Cardiac muscle cell (in vitro differentiated cells and primary cell): Measurements from ENCODE around the gene GCH1. TPM values are rescaled to one million over a fixed set of nuclear protein-coding genes. Genes with fewer than 3 reads are reported as not detected.
"Not testable (repeated sequence)": the region's sequence is repeated elsewhere in the genome, so short reads cannot be mapped to it uniquely, and the experiment has no call there.

Source experiments
- DNase-seq, 2 donors: peaks; one replicate each; pipeline versions ENCODE4 v3.0.0 to v3.0.0-alpha.2; 2010 to 2017; ENCODE audit warnings: low read depth in 1 of 2, low spot score in 1 of 2
- H3K27ac ChIP-seq: fragments of 200-600 bp; sonication (generic); 2 replicates; pipeline ENCODE4 v1.5.1; 2016
- H3K27me3 ChIP-seq: fragments of 200-600 bp; sonication (generic); 2 replicates; pipeline ENCODE4 v1.6.0; 2016; ENCODE audit warnings: control low read depth
- H3K36me3 ChIP-seq: fragments of 200-600 bp; sonication (generic); 2 replicates; pipeline ENCODE4 v1.5.1; 2016; ENCODE audit warnings: control low read depth
- H3K4me1 ChIP-seq: fragments of 200-600 bp; sonication (generic); 2 replicates; pipeline ENCODE4 v1.8.1; 2017; ENCODE audit warnings: low read depth, mild to moderate bottlenecking, mixed run types
- H3K4me3 ChIP-seq: fragments of 200-600 bp; sonication (generic); 2 replicates; pipeline ENCODE4 v1.5.1; 2016; ENCODE audit warnings: mild to moderate bottlenecking
- H3K9me3 ChIP-seq: fragments of 200-600 bp; sonication (generic); 2 replicates; pipeline ENCODE4 v1.5.1; 2017; ENCODE audit warnings: low read depth, mild to moderate bottlenecking, control low read depth
- polyA plus RNA-seq: library from polyadenylated mRNA; unstranded; fragments of >200 nt; fragmentation: Nextera tagmentation; extraction: Ambion mirVana; gene quantifications from 2 replicates; pipeline ENCODE4 v1.2.1, GENCODE V29; 2016
- total RNA-seq: library from RNA; depleted of rRNA; stranded (reverse); fragments of >200 nt; gene quantifications from 2 replicates; pipeline ENCODE4 v1.2.3, GENCODE V29; 2016
- TF ChIP-seq, protein P1 (sequence below): IDR thresholded peaks from 2 replicates; pipeline ENCODE4 v1.5.1; 2012; ENCODE audit warnings: low read depth, mild to moderate bottlenecking, low read length

Gene GCH1
- total and polyA plus RNA-seq, 2 experiments from 2014 or later: 3.0 to 3.5 TPM

- Histone ChIP-seq H3K4me3 (no peak overlapping the region), H3K27ac (no peak overlapping the region), H3K9me3 (no peaks in the 10 kb centered on the region), H3K36me3 (no peaks in the 10 kb centered on the region), H3K4me1 (no peaks in the 10 kb centered on the region), H3K27me3 (peaks cover 9% of the 10 kb centered on the region)
- TF ChIP-seq, protein P1, sequence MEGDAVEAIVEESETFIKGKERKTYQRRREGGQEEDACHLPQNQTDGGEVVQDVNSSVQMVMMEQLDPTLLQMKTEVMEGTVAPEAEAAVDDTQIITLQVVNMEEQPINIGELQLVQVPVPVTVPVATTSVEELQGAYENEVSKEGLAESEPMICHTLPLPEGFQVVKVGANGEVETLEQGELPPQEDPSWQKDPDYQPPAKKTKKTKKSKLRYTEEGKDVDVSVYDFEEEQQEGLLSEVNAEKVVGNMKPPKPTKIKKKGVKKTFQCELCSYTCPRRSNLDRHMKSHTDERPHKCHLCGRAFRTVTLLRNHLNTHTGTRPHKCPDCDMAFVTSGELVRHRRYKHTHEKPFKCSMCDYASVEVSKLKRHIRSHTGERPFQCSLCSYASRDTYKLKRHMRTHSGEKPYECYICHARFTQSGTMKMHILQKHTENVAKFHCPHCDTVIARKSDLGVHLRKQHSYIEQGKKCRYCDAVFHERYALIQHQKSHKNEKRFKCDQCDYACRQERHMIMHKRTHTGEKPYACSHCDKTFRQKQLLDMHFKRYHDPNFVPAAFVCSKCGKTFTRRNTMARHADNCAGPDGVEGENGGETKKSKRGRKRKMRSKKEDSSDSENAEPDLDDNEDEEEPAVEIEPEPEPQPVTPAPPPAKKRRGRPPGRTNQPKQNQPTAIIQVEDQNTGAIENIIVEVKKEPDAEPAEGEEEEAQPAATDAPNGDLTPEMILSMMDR: no peak
- DNase-seq: no peak
These were observed 3.4 kb upstream of the GCH1 start for GRCh38 chr14:54906075-54906474.

- H3K27ac ChIP-seq: no peak overlapping the region
- TF ChIP-seq, protein P1: no peak
- DNase-seq: peak; percentile 68 to 73
- no peaks in the 10 kb centered on the region for H3K36me3 ChIP-seq
- peaks cover 23% of the 10 kb centered on the region for H3K27me3 ChIP-seq
- no peaks in the 10 kb centered on the region for H3K9me3 ChIP-seq
- H3K4me1 ChIP-seq: no peaks in the 10 kb centered on the region
- peak overlapping the region; percentile 73 for H3K4me3 ChIP-seq
These were observed 494 bp downstream of the GCH1 start for GRCh38 chr14:54902143-54902520.

- Histone ChIP-seq H3K4me3 (peak overlapping the region; percentile 73), H3K4me1 (no peaks in the 10 kb centered on the region), H3K27ac (no peak overlapping the region), H3K27me3 (peaks cover 23% of the 10 kb centered on the region), H3K9me3 (no peaks in the 10 kb centered on the region), H3K36me3 (no peaks in the 10 kb centered on the region)
- TF ChIP-seq, protein P1: no peak
- no peak for DNase-seq
These were observed 1.1 kb downstream of the GCH1 start for GRCh38 chr14:54901380-54902142.

DNA sequence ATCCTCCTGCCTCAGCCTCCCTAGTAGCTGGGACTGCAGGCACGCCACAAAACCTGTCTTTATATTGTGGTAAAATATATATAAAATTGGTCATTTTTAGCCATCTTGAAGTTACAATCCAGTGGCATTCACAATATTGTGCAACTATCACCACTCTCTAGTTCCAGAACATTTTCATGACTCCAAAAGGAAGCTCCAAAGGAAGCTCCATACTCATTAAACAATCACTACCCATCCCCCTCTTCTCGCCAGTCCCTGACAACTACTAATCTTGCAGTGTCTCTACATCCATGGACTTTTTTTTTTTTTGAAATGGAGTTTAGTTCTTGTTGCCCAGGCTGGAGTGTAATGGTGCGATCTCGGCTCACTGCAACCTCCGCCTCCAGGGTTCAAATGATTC is 3.1 kb downstream of the GCH1 start:
- Histone ChIP-seq H3K36me3 (no peaks in the 10 kb centered on the region), H3K27ac (no peak overlapping the region), H3K4me3 (no peak overlapping the region), H3K27me3 (peaks cover 23% of the 10 kb centered on the region), H3K4me1 (no peaks in the 10 kb centered on the region), H3K9me3 (no peaks in the 10 kb centered on the region)
- DNase-seq: no peak
- TF ChIP-seq, protein P1: no peak

DNA sequence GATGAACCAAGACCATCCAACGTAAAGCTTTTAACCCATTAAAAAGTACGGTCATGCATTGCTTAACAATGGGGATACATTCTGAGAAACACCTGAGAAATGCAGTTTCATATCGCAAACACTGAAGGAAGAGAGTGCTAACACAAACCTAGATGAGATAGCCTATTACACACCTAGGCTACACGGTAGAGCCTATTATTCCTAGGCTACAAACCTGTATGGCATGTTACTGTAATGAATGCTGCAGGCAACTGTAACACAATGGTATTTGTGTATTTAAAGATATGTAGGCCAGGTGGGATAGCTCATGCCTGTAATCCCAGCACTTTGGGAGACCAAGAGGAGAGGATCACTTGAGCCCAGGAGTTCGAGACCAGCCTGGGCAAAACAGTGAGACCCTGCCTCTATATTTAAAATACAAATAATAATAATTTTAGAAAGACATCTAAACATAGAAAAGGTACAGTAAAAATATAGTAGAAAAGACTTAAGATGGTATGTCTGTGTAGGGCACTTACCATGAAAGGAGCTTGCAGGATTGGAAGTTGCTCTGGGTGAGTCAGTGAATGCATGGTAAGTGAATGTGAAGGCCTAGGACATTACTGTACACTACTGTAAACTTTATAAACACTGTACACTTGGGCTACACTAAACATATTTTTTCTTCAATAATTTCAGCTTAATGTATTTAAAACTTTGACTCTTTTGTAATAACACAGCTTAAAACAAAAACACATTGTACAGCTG is 4.6 kb downstream of the GCH1 start:
- not testable (repeated sequence) for H3K27ac ChIP-seq, H3K4me3 ChIP-seq, H3K9me3 ChIP-seq, H3K4me1 ChIP-seq, H3K36me3 ChIP-seq, DNase-seq
- H3K27me3 ChIP-seq: peaks cover 23% of the 10 kb centered on the region

DNA sequence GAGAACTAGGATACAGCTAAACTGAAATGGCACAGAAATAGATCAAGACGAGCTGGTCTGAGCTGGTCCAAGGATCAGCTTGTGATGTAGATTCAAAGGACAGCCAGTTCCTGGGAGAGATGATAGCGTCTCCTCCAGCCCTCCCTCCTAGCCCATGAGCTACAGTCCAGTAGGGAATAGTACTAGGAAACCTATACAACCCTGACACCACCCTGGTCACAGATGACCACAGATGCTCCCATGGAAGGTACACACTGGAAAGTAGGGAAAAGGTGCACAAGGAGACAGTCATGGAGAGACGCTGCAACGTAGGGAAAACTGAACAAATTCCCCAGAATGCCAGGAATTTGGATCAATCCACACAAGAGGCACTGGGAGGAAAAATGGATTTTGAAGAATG is 6.9 kb downstream of the GCH1 start:
- TF ChIP-seq, protein P1: no peak
- no peaks in the 10 kb centered on the region for H3K9me3 ChIP-seq
- no peak overlapping the region for H3K27ac ChIP-seq
- no peak overlapping the region for H3K4me3 ChIP-seq
- no peak for DNase-seq
- peaks cover 10% of the 10 kb centered on the region for H3K27me3 ChIP-seq
- no peaks in the 10 kb centered on the region for H3K4me1 ChIP-seq
- no peaks in the 10 kb centered on the region for H3K36me3 ChIP-seq
